SU-DHL-6 (cell line): ENCODE results near the gene NMNAT2.
"Not testable (repeated sequence)": the region's sequence is repeated elsewhere in the genome, so short reads cannot be mapped to it uniquely, and the experiment has no call there.

ENCODE experiments used
- H2AFZ ChIP-seq: fragments of 200-600 bp; sonication (generic); 2 replicates; pipeline ENCODE4 v1.6.1; 2014; ENCODE audit warnings: low read depth, mild to moderate bottlenecking, moderate library complexity, mixed read lengths, antibody characterized with exemption, low read length; ENCODE audit not compliant: severe bottlenecking
- H3F3A ChIP-seq: fragments of 200-600 bp; shearing (Covaris generic); 2 replicates; pipeline ENCODE4 v1.6.0; 2016; ENCODE audit warnings: antibody characterized with exemption, mild to moderate bottlenecking; ENCODE audit not compliant: insufficient read depth
- H3K27ac ChIP-seq: fragments of 200-600 bp; sonication (generic); 2 replicates; pipeline ENCODE4 v1.5.1; 2016; ENCODE audit warnings: low read depth, mild to moderate bottlenecking, low read length, moderate library complexity, mixed read lengths
- H3K27me3 ChIP-seq: fragments of 200-600 bp; sonication (generic), shearing (Covaris generic); 2 replicates; pipeline ENCODE4 v1.6.0; 2014; ENCODE audit warnings: mild to moderate bottlenecking, low read length
- H3K36me3 ChIP-seq: fragments of 200-600 bp; sonication (generic); 2 replicates; pipeline ENCODE4 v1.6.1; 2014; ENCODE audit warnings: mild to moderate bottlenecking, low read length, mixed read lengths
- H3K4me2 ChIP-seq: fragments of 300-600, 200-600 bp; shearing (Covaris generic), sonication (generic); 2 replicates; pipeline ENCODE4 v1.6.0; 2014; ENCODE audit warnings: low read length, low read depth, mild to moderate bottlenecking; ENCODE audit not compliant: poor library complexity, severe bottlenecking
- H3K4me3 ChIP-seq: fragments of 200-600 bp; sonication (generic); 2 replicates; pipeline ENCODE4 v1.5.1; 2014; ENCODE audit warnings: antibody characterized with exemption, low read length, mild to moderate bottlenecking, mixed read lengths; ENCODE audit not compliant: insufficient read depth, poor library complexity, severe bottlenecking
- H3K79me2 ChIP-seq: fragments of 200-600 bp; sonication (generic); 2 replicates; pipeline ENCODE4 v1.6.1; 2014; ENCODE audit warnings: mild to moderate bottlenecking, low read length, moderate library complexity; ENCODE audit not compliant: insufficient read depth
- H3K9ac ChIP-seq: fragments of 200-600 bp; sonication (generic); 2 replicates; pipeline ENCODE4 v1.7.0; 2014; ENCODE audit warnings: mild to moderate bottlenecking, low read length
- H3K9me2 ChIP-seq: fragments of 200-600 bp; sonication (generic); replicated peaks from 2 replicates; pipeline ENCODE4 v1.6.1; 2014; ENCODE audit warnings: low read length; ENCODE audit not compliant: insufficient read depth
- H3K9me3 ChIP-seq: fragments of 200-600 bp; sonication (generic); 2 replicates; pipeline ENCODE4 v1.6.1; 2014; ENCODE audit warnings: low read length, mixed read lengths; ENCODE audit not compliant: insufficient read depth
- H4K20me1 ChIP-seq: fragments of 200-600 bp; sonication (generic); 2 replicates; pipeline ENCODE4 v1.6.1; 2014; ENCODE audit warnings: low read depth, mild to moderate bottlenecking, antibody characterized with exemption, low read length, moderate library complexity, mixed read lengths
- CTCF ChIP-seq: fragments of 200-600 bp; sonication (generic); IDR thresholded peaks from one replicate; pipeline ENCODE4 v1.5.1; 2017; ENCODE audit warnings: antibody characterized with exemption, mild to moderate bottlenecking, low read length, moderate library complexity; ENCODE audit not compliant: insufficient read depth, poor library complexity, severe bottlenecking
- EZH2phosphoT487 ChIP-seq: fragments of 200-600 bp; sonication (generic), shearing (Covaris generic); conservative IDR thresholded peaks from 2 replicates; pipeline ENCODE4 v1.6.1; 2018; ENCODE audit warnings: mild to moderate bottlenecking, antibody characterized with exemption, low read length, moderate library complexity, mixed read lengths

Gene NMNAT2

DNA sequence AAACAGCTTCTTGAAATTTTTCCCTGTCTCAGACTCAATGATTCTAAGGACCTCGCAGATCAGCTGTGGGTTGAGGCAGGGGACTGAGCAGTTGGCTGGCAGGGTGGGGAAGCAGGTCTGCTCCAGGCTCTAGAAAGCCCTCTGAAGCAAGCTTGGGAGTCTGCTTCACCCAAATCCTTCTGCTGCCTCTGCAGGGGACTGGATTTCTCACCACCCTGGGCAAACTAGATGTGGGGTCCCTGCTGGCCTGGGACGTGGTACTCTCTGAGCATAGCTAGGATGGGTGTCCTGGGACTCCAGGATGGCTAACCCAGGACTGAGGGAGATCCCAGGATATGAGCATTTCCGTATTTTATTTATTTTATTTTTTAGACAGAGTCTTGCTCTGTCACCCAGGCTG is 142.9 kb downstream of the NMNAT2 start:
- Histone ChIP-seq H3K27ac (no peak overlapping the region), H3K27me3 (no peaks in the 10 kb centered on the region), H3K9ac (no peak overlapping the region), H3K4me3 (no peak overlapping the region), H3K79me2 (no peaks in the 10 kb centered on the region), H3F3A (no peaks in the 10 kb centered on the region), H2AFZ (no peak overlapping the region), H3K9me3 (no peaks in the 10 kb centered on the region), H3K4me2 (no peak overlapping the region), H4K20me1 (no peaks in the 10 kb centered on the region), H3K36me3 (no peaks in the 10 kb centered on the region), H3K9me2 (no peaks in the 10 kb centered on the region)
- TF ChIP-seq CTCF (no peak), EZH2phosphoT487 (no peak)

DNA sequence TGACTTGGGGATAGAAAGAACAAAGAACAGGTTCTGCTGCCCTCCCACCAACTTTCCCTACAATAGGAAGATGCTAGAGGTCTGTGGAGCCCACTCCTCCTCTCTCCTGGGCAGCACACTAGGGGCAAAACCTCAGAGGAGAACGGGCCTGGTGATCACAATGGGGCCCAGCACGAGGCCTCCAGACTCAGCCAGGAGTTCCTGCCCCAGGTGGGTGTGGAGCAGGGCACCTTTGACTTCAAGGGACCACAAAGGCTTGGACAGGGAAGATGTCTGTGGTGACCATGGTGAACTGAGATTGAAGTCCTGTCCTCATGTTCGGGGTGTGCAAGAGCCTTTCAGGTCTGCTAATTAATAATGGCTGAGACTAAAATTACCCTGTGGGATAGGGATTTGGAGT is 143.3 kb downstream of the NMNAT2 start:
- Histone ChIP-seq H3K9ac (no peak overlapping the region), H3K79me2 (no peaks in the 10 kb centered on the region), H3K4me2 (no peak overlapping the region), H3K4me3 (no peak overlapping the region), H3K9me3 (no peaks in the 10 kb centered on the region), H3K27me3 (no peaks in the 10 kb centered on the region), H3F3A (no peaks in the 10 kb centered on the region), H4K20me1 (no peaks in the 10 kb centered on the region), H3K36me3 (no peaks in the 10 kb centered on the region), H3K9me2 (no peaks in the 10 kb centered on the region), H2AFZ (no peak overlapping the region), H3K27ac (no peak overlapping the region)
- TF ChIP-seq EZH2phosphoT487 (no peak), CTCF (no peak)

GRCh38 chr1:183273984-183274383 is 144.2 kb downstream of the NMNAT2 start:
- H3K27me3 ChIP-seq, H3F3A ChIP-seq, H3K4me3 ChIP-seq, H3K27ac ChIP-seq, H3K9ac ChIP-seq, H3K79me2 ChIP-seq, H2AFZ ChIP-seq, H3K36me3 ChIP-seq, H3K9me3 ChIP-seq, H4K20me1 ChIP-seq, H3K4me2 ChIP-seq, H3K9me2 ChIP-seq: not testable (repeated sequence)

- H3F3A ChIP-seq: no peaks in the 10 kb centered on the region
- H3K27me3 ChIP-seq: no peaks in the 10 kb centered on the region
- no peak overlapping the region for H3K4me2 ChIP-seq
- H2AFZ ChIP-seq: no peak overlapping the region
- H4K20me1 ChIP-seq: no peaks in the 10 kb centered on the region
- no peak for TF ChIP-seq EZH2phosphoT487
- TF ChIP-seq CTCF: no peak
- no peaks in the 10 kb centered on the region for H3K79me2 ChIP-seq
- H3K4me3 ChIP-seq: no peak overlapping the region
- H3K9me3 ChIP-seq: no peaks in the 10 kb centered on the region
- H3K36me3 ChIP-seq: no peaks in the 10 kb centered on the region
- H3K9me2 ChIP-seq: no peaks in the 10 kb centered on the region
- H3K27ac ChIP-seq: no peak overlapping the region
- H3K9ac ChIP-seq: no peak overlapping the region
Measured at GRCh38 chr1:183273300-183273699, 144.9 kb downstream of the NMNAT2 start.
